ENCODE measurements around the gene LRMDA.

The LRMDA gene

DNA sequence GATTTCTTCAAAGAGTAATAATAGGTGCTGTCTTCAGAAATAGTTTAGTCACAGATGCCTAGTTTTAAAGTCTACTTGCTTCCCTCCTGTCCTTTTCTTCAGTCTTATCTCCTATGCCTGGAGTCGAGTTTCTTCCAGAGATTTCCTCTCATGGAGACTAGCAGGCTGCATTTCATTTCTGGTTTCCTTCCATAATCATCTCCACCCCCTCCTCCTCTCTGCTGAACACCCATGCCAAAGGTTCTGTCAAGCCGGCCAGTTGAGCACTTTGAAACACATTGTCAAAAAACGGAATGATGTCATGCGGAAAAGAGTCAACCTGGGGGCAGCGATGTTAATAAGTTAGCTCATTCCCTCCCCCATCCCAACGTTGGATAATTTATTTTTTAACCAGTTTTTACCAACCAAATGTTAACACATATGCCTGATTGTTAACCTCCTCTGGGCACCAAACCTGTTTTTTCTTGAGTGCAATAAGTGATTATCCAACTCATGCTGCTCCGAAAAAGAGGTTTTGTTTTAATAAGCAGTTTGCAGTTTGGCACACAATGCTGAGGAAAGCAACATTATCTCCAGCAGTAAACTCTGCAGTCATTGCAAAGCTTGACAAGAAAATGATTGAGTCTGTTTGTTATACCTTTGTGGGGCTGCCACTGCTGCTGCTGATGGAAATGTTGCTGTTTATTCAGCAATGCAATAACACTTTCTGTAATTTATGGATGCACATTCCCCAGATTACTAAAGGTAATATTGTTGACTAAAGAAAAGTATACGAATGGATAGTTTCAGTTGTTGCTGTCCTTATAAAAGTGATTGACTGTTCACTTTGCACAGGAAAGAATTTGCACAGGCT lies 161.6 kb downstream of the LRMDA start:
- no peak overlapping the region for H3K27ac ChIP-seq (ENCODE audit: low read depth, low read length)
- H3K27me3 ChIP-seq (ENCODE audit: low read length) = no peaks in the 10 kb centered on the region
- no peaks in the 10 kb centered on the region for H3K36me3 ChIP-seq (ENCODE audit: low read length)
- no peaks in the 10 kb centered on the region for H3F3A ChIP-seq (ENCODE audit: insufficient read depth)
- no peak overlapping the region for H2AFZ ChIP-seq (ENCODE audit: low read depth, low read length, severe bottlenecking)
- no peak overlapping the region for H3K4me2 ChIP-seq (ENCODE audit: low read depth, low read length, poor library complexity, severe bottlenecking)
- H3K9ac ChIP-seq (ENCODE audit: low read length) = no peak overlapping the region
- no peaks in the 10 kb centered on the region for H4K20me1 ChIP-seq (ENCODE audit: low read depth, low read length)
- H3K4me3 ChIP-seq (ENCODE audit: insufficient read depth, low read length, poor library complexity, severe bottlenecking) = no peak overlapping the region
- TF ChIP-seq, protein P1, sequence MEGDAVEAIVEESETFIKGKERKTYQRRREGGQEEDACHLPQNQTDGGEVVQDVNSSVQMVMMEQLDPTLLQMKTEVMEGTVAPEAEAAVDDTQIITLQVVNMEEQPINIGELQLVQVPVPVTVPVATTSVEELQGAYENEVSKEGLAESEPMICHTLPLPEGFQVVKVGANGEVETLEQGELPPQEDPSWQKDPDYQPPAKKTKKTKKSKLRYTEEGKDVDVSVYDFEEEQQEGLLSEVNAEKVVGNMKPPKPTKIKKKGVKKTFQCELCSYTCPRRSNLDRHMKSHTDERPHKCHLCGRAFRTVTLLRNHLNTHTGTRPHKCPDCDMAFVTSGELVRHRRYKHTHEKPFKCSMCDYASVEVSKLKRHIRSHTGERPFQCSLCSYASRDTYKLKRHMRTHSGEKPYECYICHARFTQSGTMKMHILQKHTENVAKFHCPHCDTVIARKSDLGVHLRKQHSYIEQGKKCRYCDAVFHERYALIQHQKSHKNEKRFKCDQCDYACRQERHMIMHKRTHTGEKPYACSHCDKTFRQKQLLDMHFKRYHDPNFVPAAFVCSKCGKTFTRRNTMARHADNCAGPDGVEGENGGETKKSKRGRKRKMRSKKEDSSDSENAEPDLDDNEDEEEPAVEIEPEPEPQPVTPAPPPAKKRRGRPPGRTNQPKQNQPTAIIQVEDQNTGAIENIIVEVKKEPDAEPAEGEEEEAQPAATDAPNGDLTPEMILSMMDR (IDR thresholded peaks at IDR 0.05; ENCODE audit: insufficient read depth, low read length, poor library complexity, severe bottlenecking) = no peak
- TF ChIP-seq EZH2phosphoT487 (conservative IDR thresholded peaks at IDR 0.05; ENCODE audit: low read length) = no peak
- no peaks in the 10 kb centered on the region for H3K79me2 ChIP-seq (ENCODE audit: insufficient read depth, low read length)
- H3K9me3 ChIP-seq (ENCODE audit: insufficient read depth, low read length) = no peaks in the 10 kb centered on the region
- no peaks in the 10 kb centered on the region for H3K9me2 ChIP-seq (replicated peaks; ENCODE audit: insufficient read depth, low read length)

DNA sequence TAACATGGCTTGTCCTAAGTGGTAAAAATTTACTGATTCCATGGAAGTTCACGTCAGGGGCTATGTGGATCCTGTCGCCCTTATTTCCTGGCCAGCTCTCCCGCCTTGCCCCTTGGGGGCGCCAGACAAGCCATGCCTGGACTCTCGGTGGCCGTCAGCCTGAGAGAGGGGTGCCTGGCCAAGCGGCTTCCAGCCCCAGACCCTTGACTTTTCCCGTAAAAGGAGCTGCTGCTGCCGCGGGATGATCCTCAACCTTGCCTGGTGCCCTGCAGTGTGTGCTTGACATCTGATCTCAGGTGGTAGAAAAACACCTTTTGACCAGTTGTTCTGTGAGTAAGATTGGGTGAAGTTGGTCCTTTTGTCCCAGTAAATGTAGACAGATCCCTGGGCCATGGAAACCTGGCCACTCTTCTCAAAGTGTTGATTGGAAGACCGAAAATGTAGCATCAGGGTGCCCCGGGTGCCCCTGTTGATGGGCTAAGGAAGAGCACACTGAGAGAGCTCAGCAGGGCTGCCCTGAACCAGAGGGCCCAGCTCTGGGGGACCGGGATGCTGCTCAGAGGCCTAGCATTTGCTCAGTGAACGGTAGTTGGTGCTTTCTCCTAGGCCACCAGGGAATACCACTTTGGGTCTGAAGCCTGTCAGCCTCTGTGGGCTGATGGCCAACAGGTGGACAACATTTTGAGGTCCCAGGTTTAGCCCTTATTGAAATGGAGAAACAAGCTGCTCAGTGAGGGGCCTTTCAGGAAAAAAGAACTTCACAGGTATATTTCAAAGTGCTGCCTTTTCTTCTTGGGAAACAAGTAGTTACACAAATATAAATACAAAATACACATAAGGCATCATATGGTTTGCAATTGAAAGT lies 162.5 kb downstream of the LRMDA start:
- H3F3A ChIP-seq (ENCODE audit: insufficient read depth) = no peaks in the 10 kb centered on the region
- no peak overlapping the region for H3K4me3 ChIP-seq (ENCODE audit: insufficient read depth, low read length, poor library complexity, severe bottlenecking)
- H3K9me3 ChIP-seq (ENCODE audit: insufficient read depth, low read length) = no peaks in the 10 kb centered on the region
- no peak overlapping the region for H3K27ac ChIP-seq (ENCODE audit: low read depth, low read length)
- no peaks in the 10 kb centered on the region for H4K20me1 ChIP-seq (ENCODE audit: low read depth, low read length)
- H3K9me2 ChIP-seq (replicated peaks; ENCODE audit: insufficient read depth, low read length) = no peaks in the 10 kb centered on the region
- no peak overlapping the region for H3K9ac ChIP-seq (ENCODE audit: low read length)
- H3K36me3 ChIP-seq (ENCODE audit: low read length) = no peaks in the 10 kb centered on the region
- no peaks in the 10 kb centered on the region for H3K79me2 ChIP-seq (ENCODE audit: insufficient read depth, low read length)
- no peak overlapping the region for H3K4me2 ChIP-seq (ENCODE audit: low read depth, low read length, poor library complexity, severe bottlenecking)
- TF ChIP-seq, protein P1 (IDR thresholded peaks at IDR 0.05; ENCODE audit: insufficient read depth, low read length, poor library complexity, severe bottlenecking) = no peak
- TF ChIP-seq EZH2phosphoT487 (conservative IDR thresholded peaks at IDR 0.05; ENCODE audit: low read length) = no peak
- no peak overlapping the region for H2AFZ ChIP-seq (ENCODE audit: low read depth, low read length, severe bottlenecking)
- H3K27me3 ChIP-seq (ENCODE audit: low read length) = no peaks in the 10 kb centered on the region

DNA sequence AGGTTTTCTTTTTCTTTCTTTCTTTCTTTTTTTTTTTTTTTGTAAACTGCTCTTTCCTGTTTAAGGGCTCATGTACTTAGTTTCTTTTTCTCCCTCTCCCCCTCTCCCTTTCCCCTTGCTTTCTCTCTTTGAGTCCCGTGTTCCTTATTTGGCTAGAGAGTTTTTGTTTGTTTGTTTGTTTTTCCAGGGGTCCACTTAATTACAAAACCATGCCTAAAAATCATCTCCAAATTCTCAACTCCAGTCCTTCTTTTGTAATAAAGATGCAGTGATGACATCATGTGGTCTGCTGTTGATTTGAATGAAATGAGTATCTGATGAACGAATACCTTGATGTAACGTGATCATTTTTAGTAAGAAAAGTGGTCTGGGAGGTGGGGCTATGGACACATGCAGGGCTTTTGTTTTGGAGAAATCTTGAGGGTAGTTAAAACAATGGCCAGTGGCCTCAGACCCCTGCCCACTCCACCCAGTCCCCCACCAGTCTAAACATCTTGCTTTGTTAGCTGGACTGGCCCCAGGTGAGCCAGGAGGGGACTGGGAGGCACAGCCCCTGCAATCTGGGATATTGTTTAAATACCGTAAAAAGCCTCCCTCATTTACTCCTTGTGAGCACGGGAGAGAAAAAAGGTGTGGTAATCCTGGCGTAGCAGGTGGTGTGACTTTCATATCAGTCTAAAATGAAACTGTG lies 165.7 kb downstream of the LRMDA start:
- Histone ChIP-seq H3K9me2 (replicated peaks; ENCODE audit: insufficient read depth, low read length) (no peaks in the 10 kb centered on the region), H4K20me1 (ENCODE audit: low read depth, low read length) (no peaks in the 10 kb centered on the region), H3K27ac (ENCODE audit: low read depth, low read length) (no peak overlapping the region), H2AFZ (ENCODE audit: low read depth, low read length, severe bottlenecking) (no peak overlapping the region), H3K36me3 (ENCODE audit: low read length) (no peaks in the 10 kb centered on the region), H3K9me3 (ENCODE audit: insufficient read depth, low read length) (no peaks in the 10 kb centered on the region), H3K79me2 (ENCODE audit: insufficient read depth, low read length) (no peaks in the 10 kb centered on the region), H3K4me3 (ENCODE audit: insufficient read depth, low read length, poor library complexity, severe bottlenecking) (no peak overlapping the region), H3K9ac (ENCODE audit: low read length) (no peak overlapping the region), H3K27me3 (ENCODE audit: low read length) (no peaks in the 10 kb centered on the region), H3F3A (ENCODE audit: insufficient read depth) (no peaks in the 10 kb centered on the region), H3K4me2 (ENCODE audit: low read depth, low read length, poor library complexity, severe bottlenecking) (no peak overlapping the region)
- TF ChIP-seq, protein P1 (IDR thresholded peaks at IDR 0.05; ENCODE audit: insufficient read depth, low read length, poor library complexity, severe bottlenecking) = no peak
- TF ChIP-seq EZH2phosphoT487 (conservative IDR thresholded peaks at IDR 0.05; ENCODE audit: low read length) = no peak

Data from SU-DHL-6 (cell line).